Fibroblast of lung (primary cell): ENCODE results near the gene CD1E. TPM values are rescaled to one million over a fixed set of nuclear protein-coding genes. Genes with fewer than 3 reads are reported as not detected.

Experiments
- DNase-seq, 2 donors: peaks; one replicate each; pipeline versions ENCODE4 v3.0.0 to v3.0.0-alpha.2; 2010; ENCODE audit warnings: low read depth in 2 of 2
- H2AFZ ChIP-seq: 2 replicates; pipeline ENCODE4 v1.5.1; 2012; ENCODE audit warnings: low read length, control low read depth, inconsistent platforms
- H3K27ac ChIP-seq: 2 replicates; pipeline ENCODE4 v1.5.1; 2011; ENCODE audit warnings: low read length, control low read depth; ENCODE audit not compliant: insufficient read depth
- H3K27me3 ChIP-seq: 2 replicates; pipeline ENCODE4 v1.5.1; 2011; ENCODE audit warnings: mild to moderate bottlenecking, low read length; ENCODE audit not compliant: control insufficient read depth, insufficient read depth
- H3K36me3 ChIP-seq: 2 replicates; pipeline ENCODE4 v1.5.1; 2011; ENCODE audit warnings: low read length; ENCODE audit not compliant: control insufficient read depth, insufficient read depth
- H3K4me1 ChIP-seq: 2 replicates; pipeline ENCODE4 v1.5.1; 2011; ENCODE audit warnings: low read length; ENCODE audit not compliant: control insufficient read depth, insufficient read depth; ENCODE audit errors: extremely low read depth
- H3K4me2 ChIP-seq: 2 replicates; pipeline ENCODE4 v1.5.1; 2011; ENCODE audit warnings: low read length, control low read depth; ENCODE audit not compliant: insufficient read depth; ENCODE audit errors: extremely low read depth
- H3K4me3 ChIP-seq, 4 experiments: fragments of 200-600 bp in 1 of 4; sonication (generic) in 1 of 4; replicated peaks in 1 of 4; 2 replicates each; pipeline ENCODE4 v1.5.1; 2011 to 2016; ENCODE audit warnings: low read length in 4 of 4, low read depth in 3 of 4, mild to moderate bottlenecking in 3 of 4, control low read depth in 2 of 4, inconsistent platforms in 1 of 4, mixed read lengths in 1 of 4; ENCODE audit not compliant: insufficient read depth in 1 of 4; ENCODE audit errors: control extremely low read depth in 1 of 4
- H3K79me2 ChIP-seq: 2 replicates; pipeline ENCODE4 v1.5.1; 2012; ENCODE audit warnings: mild to moderate bottlenecking, low read length, inconsistent platforms; ENCODE audit not compliant: control insufficient read depth, insufficient read depth
- H3K9ac ChIP-seq: 2 replicates; pipeline ENCODE4 v1.5.1; 2011; ENCODE audit warnings: mild to moderate bottlenecking, low read length, control low read depth; ENCODE audit not compliant: insufficient read depth
- H3K9me3 ChIP-seq: 2 replicates; pipeline ENCODE4 v1.5.1; 2012; ENCODE audit warnings: low read depth, low read length; ENCODE audit not compliant: control insufficient read depth, insufficient read depth
- H4K20me1 ChIP-seq: 2 replicates; pipeline ENCODE4 v1.5.1; 2011; ENCODE audit warnings: low read length; ENCODE audit not compliant: control insufficient read depth, insufficient read depth; ENCODE audit errors: extremely low read depth
- CTCF ChIP-seq, 2 donors: IDR thresholded peaks in 1 of 2; conservative IDR thresholded peaks in 1 of 2; 1 replicate in 1 of 2; 2 replicates in 1 of 2; pipeline ENCODE4 v1.5.1; 2011 to 2012; ENCODE audit warnings: low read length in 2 of 2, control low read depth in 1 of 2, inconsistent platforms in 1 of 2, low read depth in 1 of 2, mild to moderate bottlenecking in 1 of 2
- EZH2 ChIP-seq: IDR thresholded peaks from 2 replicates; pipeline ENCODE4 v1.5.1; 2012; ENCODE audit warnings: low read length, control low read depth, mild to moderate bottlenecking; ENCODE audit errors: missing control alignments
- polyA plus RNA-seq, 2 donors: library from polyadenylated mRNA; depleted of rRNA in 1 of 2; stranded (reverse) in 1 of 2; unstranded in 1 of 2; fragments of >200 nt; gene quantifications; 2 replicates each; pipeline ENCODE4 v1.2.1, GENCODE V29; 2011 to 2012; ENCODE audit warnings: missing spikeins in 1 of 2
- total RNA-seq: library from RNA; depleted of rRNA; stranded (reverse); fragments of >200 nt; gene quantifications from 2 replicates; pipeline ENCODE4 v1.2.1, GENCODE V29; 2014

CD1E gene
- total and polyA plus RNA-seq, 2 donors (not counting 1 experiment from before 2014, with no cell fraction given), result not detected

- no peak overlapping the region for H3K9ac ChIP-seq
- no peak overlapping the region for H3K4me2 ChIP-seq
- no peaks in the 10 kb centered on the region for H3K36me3 ChIP-seq
- no peaks in the 10 kb centered on the region for H3K27me3 ChIP-seq
- H3K4me1 ChIP-seq, result no peaks in the 10 kb centered on the region
- no peak for DNase-seq
- H3K9me3 ChIP-seq, result no peaks in the 10 kb centered on the region
- TF ChIP-seq CTCF (conservative IDR thresholded peaks at IDR 0.05 in 1 of 2, IDR thresholded peaks at IDR 0.05 in 1 of 2; ENCODE audit: low read depth in 1 of 2, low read length in 2 of 2) (no peak), EZH2 (no peak)
- no peaks in the 10 kb centered on the region for H3K79me2 ChIP-seq
- no peak overlapping the region for H2AFZ ChIP-seq
- no peaks in the 10 kb centered on the region for H4K20me1 ChIP-seq
- H3K27ac ChIP-seq, result no peak overlapping the region
- H3K4me3 ChIP-seq, result no peak overlapping the region
Measured at GRCh38 chr1:158400871-158401270, 47.2 kb downstream of the CD1E start.

GRCh38 chr1:158407092-158407491, 53.4 kb downstream of the CD1E start:
- Histone ChIP-seq H3K27me3 (no peaks in the 10 kb centered on the region), H3K9me3 (no peaks in the 10 kb centered on the region), H3K79me2 (no peaks in the 10 kb centered on the region), H3K36me3 (no peaks in the 10 kb centered on the region), H2AFZ (no peak overlapping the region), H3K27ac (no peak overlapping the region), H3K4me3 (no peak overlapping the region), H3K4me1 (no peaks in the 10 kb centered on the region), H3K9ac (no peak overlapping the region), H4K20me1 (no peaks in the 10 kb centered on the region), H3K4me2 (no peak overlapping the region)
- no peak for DNase-seq
- TF ChIP-seq CTCF (conservative IDR thresholded peaks at IDR 0.05 in 1 of 2, IDR thresholded peaks at IDR 0.05 in 1 of 2; ENCODE audit: low read depth in 1 of 2, low read length in 2 of 2), result no peak
- no peak for TF ChIP-seq EZH2

Other genes with a start within 250 kb of the CD1E start
- 0.51 and 0.66 TPM in 2 replicates for gene CD1D, start 173.0 kb upstream of the CD1E start, total RNA-seq
- not detected in 2 replicates for gene CD1D, start 173.0 kb upstream of the CD1E start, polyA plus RNA-seq
- gene CD1A, start 99.5 kb upstream of the CD1E start, total RNA-seq, result not detected in 2 replicates
- gene CD1A, start 99.5 kb upstream of the CD1E start, polyA plus RNA-seq, result not detected in 2 replicates
- gene CD1C, start 64.0 kb upstream of the CD1E start, total RNA-seq, result not detected in 2 replicates
- gene CD1C, start 64.0 kb upstream of the CD1E start, polyA plus RNA-seq, result not detected in 2 replicates
- not detected in 2 replicates for gene CD1B, start 22.4 kb upstream of the CD1E start, total RNA-seq
- not detected in 2 replicates for gene CD1B, start 22.4 kb upstream of the CD1E start, polyA plus RNA-seq
- not detected in 2 replicates for gene OR10T2, start 45.6 kb downstream of the CD1E start, total RNA-seq
- not detected in 2 replicates for gene OR10T2, start 45.6 kb downstream of the CD1E start, polyA plus RNA-seq
- gene OR10K2, start 72.3 kb downstream of the CD1E start, total RNA-seq, result not detected in 2 replicates
- gene OR10K2, start 72.3 kb downstream of the CD1E start, polyA plus RNA-seq, result not detected in 2 replicates
- not detected in 2 replicates for gene OR10K1, start 107.9 kb downstream of the CD1E start, total RNA-seq
- gene OR10K1, start 107.9 kb downstream of the CD1E start, polyA plus RNA-seq, result not detected in 2 replicates
- gene OR10R2, start 118.3 kb downstream of the CD1E start, total RNA-seq, result not detected in 2 replicates
- not detected in 2 replicates for gene OR10R2, start 118.3 kb downstream of the CD1E start, polyA plus RNA-seq
- not detected in 2 replicates for gene OR6Y1, start 200.5 kb downstream of the CD1E start, total RNA-seq
- gene OR6Y1, start 200.5 kb downstream of the CD1E start, polyA plus RNA-seq, result not detected in 2 replicates
- not detected in 2 replicates for gene OR6P1, start 216.7 kb downstream of the CD1E start, total RNA-seq
- not detected in 2 replicates for gene OR6P1, start 216.7 kb downstream of the CD1E start, polyA plus RNA-seq
- gene OR10X1, start 226.0 kb downstream of the CD1E start, total RNA-seq, result not detected in 2 replicates
- gene OR10X1, start 226.0 kb downstream of the CD1E start, polyA plus RNA-seq, result not detected in 2 replicates